HL-60/S4 treated with retinoic acid at 250 ng/mL for 4 days and 3 days (cell line): ENCODE data around the gene TUBE1.
"Not testable (repeated sequence)": the region's sequence is repeated elsewhere in the genome, so short reads cannot be mapped to it uniquely, and the experiment has no call there.

Experiments
- in situ Hi-C: fragments of 300-500 bp; cut with MboI; formaldehyde crosslinking; loops from 2 replicates; pipeline ENCODE4 v1.7.0; 2022; ENCODE audit warnings: low sequenced_read_pairs

TUBE1 gene

GRCh38 chr6:112065426-112065986 lies 21.8 kb downstream of the TUBE1 start:
- in situ Hi-C loops, result no loop called here

- in situ Hi-C loops, result no loop called here
Observed at GRCh38 chr6:112062966-112063365, 24.3 kb downstream of the TUBE1 start.

- in situ Hi-C loops, result no loop called here
Observed at GRCh38 chr6:112061605-112062004, 25.7 kb downstream of the TUBE1 start.

- in situ Hi-C loops, result no loop called here
Observed at GRCh38 chr6:112058243-112059032, 28.8 kb downstream of the TUBE1 start.

DNA sequence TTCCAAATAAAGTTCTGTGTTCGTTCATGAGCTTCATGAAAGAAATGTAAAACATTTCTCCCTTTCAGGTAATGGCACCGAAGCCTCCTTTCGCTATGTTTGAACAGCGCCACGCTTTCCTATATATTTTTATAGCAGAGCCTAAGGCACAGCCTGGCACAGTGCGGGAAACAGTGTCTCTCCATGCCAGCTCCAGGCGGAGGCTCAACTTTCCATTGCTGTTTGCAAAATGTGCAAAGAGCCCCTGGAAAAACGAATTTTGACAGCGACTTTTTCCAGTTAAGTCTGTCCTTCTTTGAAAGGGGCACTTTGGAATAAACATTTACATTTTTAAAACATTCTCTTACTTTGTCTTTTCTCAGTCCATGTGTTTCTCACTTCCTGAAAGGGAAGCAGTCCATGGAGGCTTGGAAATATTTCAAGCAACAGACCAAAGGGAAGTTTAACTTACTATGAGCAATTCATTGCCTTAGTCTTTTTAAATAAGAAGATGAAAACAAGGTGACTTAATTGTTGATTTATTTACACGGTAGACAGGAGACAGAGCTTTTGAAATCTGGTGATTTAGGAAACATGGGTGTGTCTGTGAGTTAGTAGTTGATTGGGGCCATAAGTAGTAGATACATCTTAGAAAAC lies 32.6 kb downstream of the TUBE1 start:
- in situ Hi-C loops, result no loop called here

GRCh38 chr6:112054001-112054400 lies 33.3 kb downstream of the TUBE1 start, which contains the start of gene CCN6:
CCN6 (plus strand) TSS chr6:112054104; CDS start chr6:112054358, 254 bp downstream.
- in situ Hi-C loops, result no loop called here

DNA sequence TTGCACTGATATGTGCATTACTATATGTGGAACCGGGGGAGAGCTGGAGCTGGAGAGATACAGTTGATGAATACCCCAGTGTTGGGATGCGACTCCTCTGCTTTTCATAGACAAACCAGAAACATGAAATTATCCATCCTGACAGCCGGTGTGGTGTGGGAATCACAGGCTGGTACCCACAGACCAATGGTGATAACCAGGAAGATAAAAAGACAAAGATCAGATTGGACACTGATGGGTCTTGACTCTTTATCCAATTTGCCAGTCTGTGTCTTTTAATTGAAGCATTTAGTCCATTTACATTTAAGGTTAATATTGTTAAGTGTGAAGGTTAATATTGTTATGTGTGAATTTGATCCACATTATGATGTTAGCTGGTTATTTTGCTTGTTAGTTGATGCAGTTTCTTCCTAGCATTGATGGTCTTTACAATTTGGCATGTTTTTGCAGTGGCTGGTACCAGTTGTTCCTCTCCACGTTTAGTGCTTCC lies 36.0 kb downstream of the TUBE1 start:
- in situ Hi-C loops, result not testable (repeated sequence)

DNA sequence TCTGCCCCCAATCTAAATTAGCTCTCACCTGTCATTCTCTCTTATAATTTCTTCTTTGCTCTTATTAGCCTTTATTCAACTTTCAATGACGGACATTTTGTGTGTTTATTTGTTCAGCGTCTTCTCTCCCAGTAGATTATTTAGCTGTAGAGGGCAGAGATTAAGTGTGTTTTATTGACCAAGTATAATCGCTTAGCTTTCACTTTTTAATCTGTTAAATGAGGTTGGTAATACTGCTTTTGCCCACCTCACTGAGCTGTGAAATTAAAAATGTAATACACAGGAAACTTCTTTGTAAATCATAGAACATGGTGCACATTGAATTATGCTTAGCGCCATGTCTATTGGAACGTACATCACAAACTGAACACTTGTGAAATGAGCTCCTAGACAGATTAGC lies 36.9 kb downstream of the TUBE1 start:
- in situ Hi-C loops, result no loop called here

DNA sequence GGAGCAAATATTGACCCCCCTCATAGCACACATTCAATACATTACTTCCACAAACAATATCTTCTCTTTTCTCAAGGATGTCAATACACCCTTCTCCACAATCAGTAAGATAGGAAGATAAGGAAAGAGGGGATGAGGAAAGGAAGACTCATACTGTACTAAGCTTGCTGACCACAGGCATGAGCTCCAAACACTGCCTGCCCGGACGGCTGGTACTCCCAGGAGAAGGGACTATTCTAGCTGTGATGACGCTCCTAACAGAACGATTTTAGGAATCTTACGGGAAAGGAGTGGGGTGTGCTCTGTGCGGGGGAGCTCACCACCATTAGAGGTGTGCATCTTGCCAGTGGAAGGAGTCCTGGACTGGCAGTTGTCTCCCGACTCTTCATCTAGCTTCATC lies 37.3 kb downstream of the TUBE1 start:
- in situ Hi-C loops, result no loop called here

DNA sequence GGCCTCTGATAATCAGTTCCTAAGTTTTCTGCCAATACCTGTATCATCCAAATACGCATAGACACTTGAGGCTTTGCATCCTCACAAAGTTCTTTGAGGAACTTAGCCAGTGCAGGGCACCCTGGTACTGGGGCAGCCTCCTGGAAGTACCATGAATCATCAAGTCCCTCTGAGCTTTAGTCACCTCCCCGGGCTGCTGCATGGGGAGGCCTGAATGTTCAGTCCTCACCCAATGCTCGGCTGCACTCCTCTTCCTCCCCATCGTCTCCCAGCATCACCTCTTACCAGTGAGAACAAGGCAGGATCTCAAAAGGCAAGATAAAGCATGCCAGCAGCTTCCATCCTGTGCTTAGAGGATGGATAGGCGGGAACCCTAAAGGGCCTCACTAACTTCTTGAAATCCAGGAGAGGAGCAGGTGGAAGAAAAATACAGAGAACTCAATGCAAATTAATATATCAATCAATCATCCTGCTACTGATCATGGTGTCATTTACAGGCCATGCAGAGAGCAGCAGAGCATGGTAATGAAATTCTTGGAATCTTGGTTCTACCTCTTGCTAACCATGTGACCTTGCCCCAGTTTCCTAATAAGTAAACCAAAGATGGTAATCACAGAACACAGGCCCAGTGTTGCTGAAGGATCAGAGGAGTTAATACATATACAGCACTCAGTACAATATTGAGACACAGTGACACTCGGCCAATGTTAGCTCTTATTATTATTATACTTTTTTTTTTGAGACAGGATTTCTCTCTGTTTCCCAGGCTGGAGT lies 38.1 kb downstream of the TUBE1 start:
- in situ Hi-C loops, result no loop called here

- in situ Hi-C loops, result not testable (repeated sequence)
Observed at GRCh38 chr6:112047523-112047922, 39.8 kb downstream of the TUBE1 start.

GRCh38 chr6:112044856-112045255 lies 42.4 kb downstream of the TUBE1 start:
- in situ Hi-C loops, result no loop called here

- in situ Hi-C loops, result no loop called here
Observed at GRCh38 chr6:112044196-112044595, 43.1 kb downstream of the TUBE1 start.

- in situ Hi-C loops, result no loop called here
Observed at GRCh38 chr6:112043032-112044007, 44.0 kb downstream of the TUBE1 start.

DNA sequence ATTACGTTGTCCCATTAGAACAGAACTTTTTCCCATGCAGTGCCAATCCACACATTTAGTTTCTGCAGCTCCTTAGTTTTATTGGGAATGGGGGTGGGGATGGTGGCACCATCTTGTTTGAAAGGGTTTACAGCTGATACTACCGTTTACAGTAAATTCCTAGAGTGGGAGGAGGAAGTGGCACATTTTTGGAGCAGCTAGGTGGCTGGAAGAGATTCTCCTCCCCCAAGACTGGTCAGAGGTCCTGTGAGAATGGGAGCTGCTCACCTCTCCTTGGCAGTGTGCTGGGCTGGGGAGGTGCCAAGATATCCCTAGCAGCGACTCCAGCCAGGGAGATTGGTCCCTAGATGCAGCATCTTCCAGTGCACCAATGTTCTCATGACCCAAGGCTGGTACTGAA lies 45.7 kb downstream of the TUBE1 start:
- in situ Hi-C loops, result no loop called here

GRCh38 chr6:112040956-112041355 lies 46.3 kb downstream of the TUBE1 start:
- in situ Hi-C loops, result no loop called here

DNA sequence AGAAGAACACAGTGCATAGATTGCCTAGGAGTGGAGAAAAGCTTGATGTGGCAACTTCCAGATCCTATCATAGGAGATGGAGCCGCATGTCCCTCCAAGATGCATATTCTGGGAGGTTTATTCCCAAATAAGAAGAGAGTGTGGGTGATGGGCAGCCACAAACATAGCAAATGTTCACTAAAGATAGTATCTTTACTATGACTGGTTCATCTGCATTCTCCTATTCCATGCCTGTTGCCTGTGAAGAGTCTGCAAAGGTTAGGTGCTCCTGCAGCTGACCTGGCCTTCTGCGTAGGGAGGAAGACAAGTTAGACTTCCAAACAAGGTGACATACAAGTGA lies 47.9 kb downstream of the TUBE1 start:
- in situ Hi-C loops, result no loop called here

DNA sequence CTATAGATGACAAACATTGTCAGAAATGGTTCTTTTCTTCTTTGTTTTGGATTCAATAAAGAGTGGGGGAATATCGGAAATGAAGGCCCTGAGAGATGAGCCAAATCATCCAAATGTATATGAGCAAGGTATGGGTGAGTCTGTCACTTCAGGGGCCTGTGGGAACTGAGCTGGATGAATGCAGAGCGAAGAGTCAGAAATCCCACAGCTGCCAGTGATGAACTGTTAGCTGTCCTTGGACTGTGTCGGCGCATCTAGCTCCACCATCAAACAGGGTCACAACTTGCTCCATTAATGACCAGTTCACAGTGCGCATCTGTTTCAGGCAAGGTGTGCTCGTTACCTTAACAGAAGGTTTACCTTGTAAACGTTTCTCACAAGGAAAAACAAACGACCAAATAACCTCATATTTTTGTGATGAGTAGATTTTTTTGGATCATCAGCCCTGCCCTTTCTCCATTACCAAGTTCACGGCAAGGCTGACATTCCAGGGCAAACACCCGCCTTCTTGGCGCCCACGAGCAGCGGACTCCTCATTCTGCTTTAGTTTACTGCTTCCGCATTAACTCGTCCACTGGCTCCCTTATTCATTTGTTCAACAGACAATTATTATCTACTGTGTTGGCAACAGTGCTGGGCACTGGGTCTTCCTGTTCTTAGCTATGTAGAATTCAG lies 48.4 kb downstream of the TUBE1 start:
- in situ Hi-C loops, result no loop called here

DNA sequence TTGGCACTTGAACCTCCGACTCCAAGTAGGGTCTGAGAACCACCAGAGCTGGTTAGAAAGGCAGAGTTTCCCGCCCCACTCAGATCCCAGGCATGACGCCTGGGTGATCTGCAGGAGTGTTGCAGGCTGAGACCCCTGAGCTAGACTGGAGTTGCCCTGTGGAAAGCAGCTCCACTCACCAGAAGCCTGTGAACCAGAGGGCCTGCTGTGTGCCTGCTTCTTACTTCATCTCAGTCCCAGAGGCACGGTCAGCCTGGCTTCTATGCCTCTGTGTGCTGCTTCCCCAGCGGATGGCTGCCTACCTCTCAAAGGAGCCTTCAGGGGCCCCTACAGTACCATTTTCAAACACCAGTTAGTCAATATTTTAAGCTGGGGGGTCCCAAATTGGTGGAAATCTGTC lies 49.0 kb downstream of the TUBE1 start:
- in situ Hi-C loops, result no loop called here

GRCh38 chr6:112037783-112038216 lies 49.5 kb downstream of the TUBE1 start:
- in situ Hi-C loops, result no loop called here
